H7 (cell line): ENCODE results near the gene SCFD1. TPM values are rescaled to one million over a fixed set of nuclear protein-coding genes. Genes with fewer than 3 reads are reported as not detected.

Experiments
- DNase-seq: peaks from one replicate; pipeline ENCODE4 v3.0.0; 2012
- H3K27me3 ChIP-seq: 2 replicates; pipeline ENCODE4 v1.6.0; 2011; ENCODE audit warnings: mild to moderate bottlenecking, low read length; ENCODE audit not compliant: control insufficient read depth, insufficient read depth
- H3K36me3 ChIP-seq: replicated peaks from 2 replicates; pipeline ENCODE4 v1.5.1; 2011; ENCODE audit warnings: low read length; ENCODE audit not compliant: control insufficient read depth, insufficient read depth
- H3K4me3 ChIP-seq: 2 replicates; pipeline ENCODE4 v1.5.1; 2011; ENCODE audit warnings: low read depth, mild to moderate bottlenecking, control low read depth, low read length, moderate library complexity; ENCODE audit not compliant: insufficient read depth
- total RNA-seq: library from RNA; depleted of rRNA; stranded (reverse); fragments of >200 nt; shearing (Covaris generic); gene quantifications from 2 replicates; pipeline ENCODE4 v1.2.3, GENCODE V29; 2014

SCFD1 gene
- total RNA-seq, 1 experiment from 2014 or later, result 84.5 TPM

- Histone ChIP-seq H3K36me3 (no peaks in the 10 kb centered on the region), H3K27me3 (no peaks in the 10 kb centered on the region), H3K4me3 (no peak overlapping the region)
- DNase-seq, result no peak
Observed at GRCh38 chr14:30737916-30738315, 115.8 kb downstream of the SCFD1 start.

DNA sequence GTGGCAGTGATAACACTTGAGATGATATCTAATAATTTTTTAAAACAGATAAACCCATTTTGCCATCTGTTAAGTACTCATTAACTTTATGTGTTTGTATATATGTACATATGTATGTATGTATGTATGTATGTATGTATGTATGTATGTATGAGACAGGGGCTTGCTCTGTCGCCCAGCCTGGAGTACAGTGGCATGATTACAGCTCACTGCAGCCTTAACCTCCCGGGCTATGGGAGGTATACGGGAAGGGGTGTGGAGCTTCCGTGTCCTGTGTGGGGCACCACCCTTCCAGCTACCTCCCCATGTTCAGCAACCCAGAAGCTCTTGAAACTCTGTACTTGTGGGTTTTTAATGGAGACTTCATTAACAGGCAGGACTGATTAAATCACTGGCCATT lies 116.9 kb downstream of the SCFD1 start:
- no peaks in the 10 kb centered on the region for H3K27me3 ChIP-seq
- no peak for DNase-seq
- no peak overlapping the region for H3K4me3 ChIP-seq
- H3K36me3 ChIP-seq, result no peaks in the 10 kb centered on the region

DNA sequence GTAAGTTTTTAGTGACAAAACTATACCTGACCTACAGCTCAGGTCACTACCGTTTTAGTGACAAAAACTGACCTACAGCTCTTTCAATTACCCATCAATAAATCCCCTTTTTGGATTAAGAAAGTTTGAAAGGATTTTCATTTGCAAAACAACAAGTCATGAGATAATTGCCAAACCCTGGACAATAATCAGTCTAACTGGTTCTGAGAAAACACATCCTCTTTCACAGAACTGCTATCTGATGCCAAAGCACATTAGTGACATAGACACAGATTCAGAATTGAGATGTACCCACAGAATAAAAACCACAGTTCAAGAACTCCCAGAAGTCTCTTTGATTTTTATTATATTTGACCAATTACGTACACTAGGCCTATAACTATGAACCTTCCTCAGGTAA lies 126.2 kb downstream of the SCFD1 start:
- no peak for DNase-seq
- Histone ChIP-seq H3K4me3 (no peak overlapping the region), H3K27me3 (no peaks in the 10 kb centered on the region), H3K36me3 (no peaks in the 10 kb centered on the region)

DNA sequence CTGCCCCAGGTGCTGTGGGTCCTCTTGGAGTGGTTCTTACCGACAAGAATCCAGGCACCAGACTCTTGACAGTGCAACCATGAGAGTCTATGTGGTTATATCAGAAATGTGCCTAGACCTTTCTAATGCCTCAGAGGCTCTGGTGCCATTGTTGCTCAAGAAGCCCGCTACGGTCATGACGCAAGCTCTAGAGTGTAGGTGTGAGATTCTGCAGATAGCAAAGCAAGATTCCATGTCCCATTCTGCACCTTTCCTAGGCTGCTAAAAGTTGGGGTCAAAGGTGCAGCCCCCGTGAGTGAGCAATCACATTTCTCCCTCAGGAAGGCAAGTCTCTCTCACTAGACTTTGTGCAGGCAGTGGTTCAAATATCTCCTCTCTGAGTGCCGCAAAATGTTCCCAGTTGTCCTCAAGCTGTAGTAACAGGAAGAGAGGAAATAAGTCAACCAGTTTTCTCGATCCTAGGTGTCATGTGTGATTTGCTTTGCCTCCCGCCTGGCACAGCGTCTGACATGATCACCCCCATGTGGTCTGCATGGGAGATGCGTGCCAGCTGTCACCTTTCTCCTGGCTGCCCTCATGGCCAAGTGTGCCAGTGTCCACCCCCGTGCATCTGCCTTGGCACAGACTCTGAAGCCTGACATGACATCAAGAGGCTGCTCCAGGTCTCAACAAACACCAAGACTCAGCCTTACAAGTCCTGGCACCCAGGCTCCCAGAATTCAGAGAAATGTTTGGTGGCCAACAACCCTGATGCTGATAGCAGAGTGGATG lies 129.7 kb downstream of the SCFD1 start:
- no peak overlapping the region for H3K4me3 ChIP-seq
- DNase-seq, result peak; percentile 18
- H3K36me3 ChIP-seq, result no peaks in the 10 kb centered on the region
- H3K27me3 ChIP-seq, result no peaks in the 10 kb centered on the region

DNA sequence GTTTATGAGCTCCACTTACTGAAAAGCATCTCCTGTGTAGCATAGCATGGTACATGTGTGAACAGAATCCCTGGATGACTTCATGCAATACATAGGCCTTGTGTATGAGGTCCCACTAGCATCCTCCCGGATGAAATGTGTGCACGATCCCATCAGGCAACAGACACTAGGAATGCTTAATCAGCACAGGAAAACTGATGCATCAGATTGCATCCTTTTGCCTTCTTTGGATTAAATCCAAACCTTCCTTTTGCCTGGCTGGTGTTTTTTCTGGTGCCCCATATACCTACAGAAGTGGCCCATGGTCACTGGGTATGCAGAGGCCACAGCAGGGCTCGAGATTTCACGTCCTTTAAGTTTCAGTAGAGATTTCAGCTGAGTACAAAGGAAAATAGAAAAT lies 131.3 kb downstream of the SCFD1 start:
- no peak for DNase-seq
- no peaks in the 10 kb centered on the region for H3K27me3 ChIP-seq

GRCh38 chr14:30754778-30755177 lies 132.7 kb downstream of the SCFD1 start:
- H3K36me3 ChIP-seq, result no peaks in the 10 kb centered on the region
- no peak for DNase-seq
- H3K4me3 ChIP-seq, result no peak overlapping the region
- no peaks in the 10 kb centered on the region for H3K27me3 ChIP-seq

More for the DNA sequence above, 131.3 kb downstream of the SCFD1 start:
- Histone ChIP-seq H3K36me3 (no peaks in the 10 kb centered on the region), H3K4me3 (no peak overlapping the region)

- Histone ChIP-seq H3K36me3 (no peaks in the 10 kb centered on the region), H3K4me3 (no peak overlapping the region), H3K27me3 (no peaks in the 10 kb centered on the region)
- no peak for DNase-seq
Observed at GRCh38 chr14:30756594-30756993, 134.5 kb downstream of the SCFD1 start.

DNA sequence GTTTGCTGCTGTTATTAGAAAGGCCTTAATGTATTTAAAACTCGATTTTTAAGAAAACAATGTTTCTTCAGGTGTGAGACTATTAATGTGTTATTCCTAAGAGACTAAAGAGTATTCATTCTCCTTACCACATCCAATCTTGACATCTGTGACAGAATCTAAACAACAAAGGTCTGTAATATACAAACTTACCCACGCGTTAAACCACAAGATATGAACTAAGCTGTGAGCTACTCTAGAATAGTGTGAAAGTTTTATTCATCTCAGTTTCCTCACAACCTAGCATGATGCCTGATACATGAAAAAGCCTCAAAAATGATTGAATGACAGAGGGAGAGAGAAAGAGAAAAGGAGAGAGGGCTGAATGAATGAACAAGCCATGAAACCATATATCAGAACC lies 135.0 kb downstream of the SCFD1 start:
- DNase-seq, result no peak
- no peak overlapping the region for H3K4me3 ChIP-seq
- H3K36me3 ChIP-seq, result no peaks in the 10 kb centered on the region
- H3K27me3 ChIP-seq, result no peaks in the 10 kb centered on the region

DNA sequence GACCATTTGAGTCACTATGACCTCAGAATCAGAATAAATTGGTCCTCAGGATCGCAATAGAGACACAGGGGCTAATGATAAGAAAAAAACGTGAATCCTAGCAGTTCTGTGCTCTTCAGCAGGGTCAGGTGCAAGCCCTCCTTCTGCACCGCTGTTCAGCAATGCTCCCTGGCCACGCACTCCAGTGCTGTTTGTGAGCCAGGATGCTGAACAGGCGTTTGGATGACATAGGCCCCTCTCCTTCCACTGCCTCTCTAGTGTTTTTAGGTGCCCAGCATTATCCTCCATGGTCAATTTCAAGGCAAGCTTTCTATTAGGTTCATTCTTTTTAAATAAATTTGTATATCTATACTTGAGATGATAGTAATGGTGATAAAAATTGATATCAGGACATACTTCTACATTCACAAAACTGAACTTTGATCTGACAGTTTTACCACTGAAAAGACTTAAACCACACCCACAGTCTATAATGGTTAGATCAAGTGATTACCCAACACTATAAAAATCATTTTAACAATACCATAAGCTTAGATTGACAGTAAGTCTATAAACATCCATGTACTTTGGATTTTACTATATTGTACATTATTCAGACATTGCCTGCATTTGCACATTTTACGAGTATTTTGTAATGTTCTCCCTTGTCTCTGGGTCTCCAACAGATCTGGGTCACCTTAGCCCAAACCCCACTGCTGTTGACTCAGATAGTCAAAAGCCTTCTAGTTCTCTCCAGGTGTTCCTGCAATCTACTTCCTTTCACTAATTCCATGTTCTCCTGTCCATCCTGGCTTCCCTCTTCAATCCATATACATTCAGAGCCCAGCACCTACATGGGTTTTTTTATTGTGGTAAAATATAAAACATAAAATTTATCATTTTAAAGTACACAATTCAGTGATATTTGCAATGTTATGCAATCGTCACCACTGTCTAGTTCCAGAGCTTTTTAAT lies 137.3 kb downstream of the SCFD1 start:
- no peaks in the 10 kb centered on the region for H3K36me3 ChIP-seq
- H3K27me3 ChIP-seq, result no peaks in the 10 kb centered on the region
- H3K4me3 ChIP-seq, result no peak overlapping the region
- DNase-seq, result no peak

- DNase-seq, result no peak
- Histone ChIP-seq H3K4me3 (no peak overlapping the region), H3K36me3 (no peaks in the 10 kb centered on the region), H3K27me3 (no peaks in the 10 kb centered on the region)
Observed at GRCh38 chr14:30763891-30764290, 141.8 kb downstream of the SCFD1 start.

GRCh38 chr14:30767624-30768023 lies 145.5 kb downstream of the SCFD1 start:
- no peak for DNase-seq
- H3K27me3 ChIP-seq, result no peaks in the 10 kb centered on the region
- no peak overlapping the region for H3K4me3 ChIP-seq
- no peaks in the 10 kb centered on the region for H3K36me3 ChIP-seq

- no peak overlapping the region for H3K4me3 ChIP-seq
- H3K27me3 ChIP-seq, result no peaks in the 10 kb centered on the region
- H3K36me3 ChIP-seq, result no peaks in the 10 kb centered on the region
- DNase-seq, result no peak
Observed at GRCh38 chr14:30768791-30769190, 146.7 kb downstream of the SCFD1 start.

DNA sequence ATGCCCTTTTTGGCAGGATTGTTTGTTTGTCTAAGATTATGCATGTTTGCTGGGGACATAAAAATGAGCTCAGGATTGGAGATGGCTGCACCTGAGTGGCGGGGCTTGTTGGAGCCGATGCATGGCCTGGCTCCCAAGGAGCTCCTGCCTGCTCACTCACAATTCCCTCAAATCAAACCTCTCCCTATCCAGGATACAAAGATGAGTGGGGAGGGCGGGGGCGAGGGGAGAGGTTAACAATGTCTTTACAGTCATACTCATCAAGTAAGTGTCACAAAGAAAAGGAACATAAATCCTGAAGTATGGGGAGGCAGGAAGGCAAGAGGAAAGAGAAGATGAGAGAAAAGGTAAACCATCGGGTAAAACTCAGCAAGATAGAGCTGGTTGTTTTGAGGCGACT lies 148.3 kb downstream of the SCFD1 start:
- Histone ChIP-seq H3K36me3 (no peaks in the 10 kb centered on the region), H3K27me3 (no peaks in the 10 kb centered on the region), H3K4me3 (no peak overlapping the region)
- no peak for DNase-seq

- DNase-seq, result no peak
- H3K4me3 ChIP-seq, result no peak overlapping the region
- H3K27me3 ChIP-seq, result no peaks in the 10 kb centered on the region
- H3K36me3 ChIP-seq, result no peaks in the 10 kb centered on the region
Observed at GRCh38 chr14:30771595-30771994, 149.5 kb downstream of the SCFD1 start.

DNA sequence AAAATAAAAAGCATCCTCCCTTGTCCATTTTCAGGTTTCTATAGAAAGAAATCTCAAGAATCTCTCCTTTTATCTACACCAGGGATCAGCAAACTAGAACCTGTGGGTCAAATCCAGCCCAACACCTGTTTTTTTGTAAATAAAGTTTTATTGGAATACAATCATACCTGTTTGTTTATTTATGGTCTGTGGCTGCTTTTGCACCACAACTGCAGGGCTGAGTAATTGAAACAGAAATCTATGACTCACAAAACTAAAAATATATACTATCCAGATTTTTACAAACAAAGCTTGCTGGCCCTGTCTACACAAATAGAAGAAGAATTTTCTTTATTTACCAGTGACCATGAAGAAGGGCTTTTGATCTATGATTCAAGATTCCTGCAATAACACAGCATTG lies 157.1 kb downstream of the SCFD1 start:
- no peaks in the 10 kb centered on the region for H3K27me3 ChIP-seq
- DNase-seq, result no peak
- no peak overlapping the region for H3K4me3 ChIP-seq
- H3K36me3 ChIP-seq, result no peaks in the 10 kb centered on the region
